Fibroblast of peridontal ligament (primary cell): ENCODE results near the gene RARB.

ENCODE experiments used
- DNase-seq: peaks from one replicate; pipeline ENCODE4 v3.0.0-alpha.2; 2010; ENCODE audit errors: extremely low read depth

RARB gene

GRCh38 chr3:25447925-25448324 is 19.9 kb downstream of the RARB start:
- no peak for DNase-seq

GRCh38 chr3:25448750-25449692 is 21.0 kb downstream of the RARB start:
- peak; percentile 73 for DNase-seq

GRCh38 chr3:25449857-25450256 is 21.8 kb downstream of the RARB start:
- DNase-seq, result no peak

DNA sequence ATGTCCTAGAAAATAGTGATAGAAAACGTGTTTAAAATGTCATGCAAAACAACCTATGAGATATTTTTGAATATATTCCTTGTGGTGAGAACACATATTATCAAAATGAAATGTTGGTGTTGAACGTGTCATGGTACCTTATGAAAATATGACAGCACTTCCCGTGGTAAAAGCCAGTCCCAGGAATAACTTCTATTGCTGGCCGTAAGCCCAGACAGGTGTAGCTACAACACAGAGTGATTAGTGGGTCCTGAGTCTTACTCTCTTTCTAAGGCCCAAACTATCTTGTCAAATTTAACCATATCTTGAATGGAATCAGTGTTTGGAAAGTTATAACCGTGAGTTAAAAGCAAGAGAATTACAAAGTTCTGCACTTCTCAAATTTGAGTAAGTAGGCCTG is 24.1 kb downstream of the RARB start:
- no peak for DNase-seq

- DNase-seq, result no peak
These were observed 24.7 kb downstream of the RARB start for GRCh38 chr3:25452740-25453139.

DNA sequence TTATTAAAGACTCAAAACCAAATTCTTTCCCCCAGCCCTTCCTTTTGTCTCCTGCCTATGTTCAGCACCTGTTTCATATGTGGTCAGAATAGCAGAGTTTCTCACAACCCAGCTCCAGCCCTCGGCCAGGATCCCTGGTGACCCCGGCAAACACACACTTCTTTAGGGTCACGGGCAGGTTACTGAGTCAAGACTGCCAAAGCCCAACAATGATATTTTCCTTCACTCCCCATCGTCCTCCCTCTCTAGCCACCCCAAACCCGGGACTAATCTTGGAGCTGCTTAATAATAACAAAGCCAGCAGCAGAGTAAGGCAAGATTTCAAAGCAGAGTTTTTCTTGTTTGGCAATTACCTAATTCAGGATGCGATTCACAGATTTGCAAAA is 25.5 kb downstream of the RARB start:
- DNase-seq, result no peak

- DNase-seq, result peak; percentile 92
These were observed 26.2 kb downstream of the RARB start for GRCh38 chr3:25454005-25454927.

DNA sequence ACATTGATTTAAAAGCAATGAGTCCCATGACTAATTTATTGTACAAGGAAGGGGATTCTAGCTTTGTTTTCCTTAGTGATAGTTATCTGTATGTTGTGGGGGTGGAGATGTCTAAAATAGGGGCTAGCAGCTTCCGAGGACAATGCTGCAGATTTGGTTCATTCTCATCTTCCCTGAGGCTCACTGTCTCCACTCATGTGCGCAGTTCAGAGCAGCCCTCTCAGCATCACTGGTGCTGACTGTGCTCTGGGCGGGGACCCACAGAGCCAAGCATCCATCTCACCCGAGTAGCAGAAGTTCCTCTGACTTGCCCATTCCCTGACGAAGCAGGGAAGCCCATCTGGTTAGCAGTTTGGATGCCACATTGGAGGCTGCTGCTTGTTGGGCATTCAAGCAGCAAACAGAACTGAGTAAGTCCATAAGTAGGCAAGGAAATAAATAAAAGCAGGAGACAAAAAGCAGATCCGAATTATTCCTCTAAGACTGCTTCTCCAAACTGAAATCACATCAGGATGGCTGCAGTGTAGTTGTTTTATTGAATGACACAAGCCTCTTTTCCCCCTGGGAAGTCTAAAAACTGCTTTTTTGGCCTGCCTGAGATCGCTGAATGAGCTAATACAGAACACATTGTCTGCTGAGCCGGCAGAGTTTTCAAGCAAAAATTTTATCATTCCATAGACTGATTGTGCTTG is 27.5 kb downstream of the RARB start:
- DNase-seq, result peak; percentile 85

- DNase-seq, result no peak
These were observed 28.9 kb downstream of the RARB start for GRCh38 chr3:25456723-25457670.

GRCh38 chr3:25457671-25458419 is 29.8 kb downstream of the RARB start:
- no peak for DNase-seq

DNA sequence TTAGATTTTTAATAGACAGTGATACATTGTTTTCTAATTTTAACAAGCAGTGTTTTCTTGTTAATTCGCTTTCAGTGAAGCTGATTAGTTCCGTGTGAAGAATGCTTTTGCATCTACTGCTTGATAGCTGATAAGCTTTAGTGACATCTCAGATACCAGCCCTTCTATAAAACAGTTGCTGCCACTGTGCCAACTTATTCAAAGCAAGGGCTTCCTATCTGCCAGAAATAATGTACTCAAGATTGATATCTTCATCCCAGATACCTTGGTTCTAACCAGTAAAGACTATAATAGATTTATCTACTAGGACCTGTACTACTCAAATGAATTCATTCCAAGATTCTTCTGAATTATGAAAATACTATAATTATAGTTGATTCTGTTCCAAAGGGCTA is 30.4 kb downstream of the RARB start:
- no peak for DNase-seq

DNA sequence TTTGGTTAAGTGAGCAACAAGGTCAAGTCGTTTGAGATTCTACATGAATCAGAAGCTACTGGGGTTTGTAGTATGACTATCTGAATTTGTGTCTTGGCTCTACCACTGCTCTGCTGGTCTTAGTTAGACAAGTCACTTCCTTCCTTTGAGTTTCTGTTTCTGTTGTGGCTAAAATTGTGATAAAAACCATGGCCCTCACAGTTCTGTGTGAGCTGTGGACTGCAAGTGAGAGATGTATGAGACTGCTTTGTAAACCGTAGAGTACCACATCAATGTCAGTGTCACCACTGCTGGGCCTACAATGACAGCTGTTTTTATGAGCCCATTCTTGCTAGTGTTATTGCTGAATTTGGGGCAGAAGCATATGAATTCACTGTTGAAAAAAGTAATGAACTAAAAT is 32.7 kb downstream of the RARB start:
- no peak for DNase-seq

DNA sequence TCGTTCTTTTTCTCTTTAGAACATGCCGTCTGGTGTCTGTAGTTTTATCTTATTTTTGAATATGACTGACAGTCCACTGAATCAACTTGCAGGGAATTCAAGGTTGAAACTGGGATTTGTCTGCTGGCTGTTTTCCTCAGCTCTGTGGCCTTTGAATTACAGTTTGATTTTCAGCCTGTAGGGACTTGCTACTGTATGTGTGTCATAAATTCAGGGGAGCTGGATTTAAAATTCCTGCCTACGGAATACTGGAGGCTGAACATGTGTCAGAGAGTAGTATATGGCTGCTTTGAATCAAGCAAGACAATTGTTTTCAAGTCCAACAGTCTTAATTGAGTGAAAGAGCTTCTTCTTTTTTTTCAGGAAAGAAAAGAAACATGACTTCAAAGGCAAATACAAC is 33.9 kb downstream of the RARB start:
- DNase-seq, result no peak

DNA sequence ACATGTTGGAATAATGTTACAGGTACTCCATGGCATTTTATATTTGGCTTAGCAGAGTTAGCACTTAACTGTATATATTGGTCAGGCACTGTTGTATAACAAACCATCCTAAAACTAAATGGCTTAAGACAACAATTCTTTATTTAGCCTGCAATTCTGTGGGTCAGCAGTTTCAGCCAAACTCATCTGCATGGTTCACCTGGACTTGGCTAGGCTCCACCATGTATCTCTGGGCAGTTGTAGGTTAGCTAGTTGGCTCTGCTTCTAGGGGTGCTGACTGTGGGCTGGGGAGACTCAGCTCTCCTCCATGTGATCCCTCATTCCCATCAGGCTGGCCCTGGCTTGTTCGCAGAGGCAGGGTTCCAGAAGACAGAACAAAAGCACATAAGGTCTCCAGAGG is 34.4 kb downstream of the RARB start:
- no peak for DNase-seq

DNA sequence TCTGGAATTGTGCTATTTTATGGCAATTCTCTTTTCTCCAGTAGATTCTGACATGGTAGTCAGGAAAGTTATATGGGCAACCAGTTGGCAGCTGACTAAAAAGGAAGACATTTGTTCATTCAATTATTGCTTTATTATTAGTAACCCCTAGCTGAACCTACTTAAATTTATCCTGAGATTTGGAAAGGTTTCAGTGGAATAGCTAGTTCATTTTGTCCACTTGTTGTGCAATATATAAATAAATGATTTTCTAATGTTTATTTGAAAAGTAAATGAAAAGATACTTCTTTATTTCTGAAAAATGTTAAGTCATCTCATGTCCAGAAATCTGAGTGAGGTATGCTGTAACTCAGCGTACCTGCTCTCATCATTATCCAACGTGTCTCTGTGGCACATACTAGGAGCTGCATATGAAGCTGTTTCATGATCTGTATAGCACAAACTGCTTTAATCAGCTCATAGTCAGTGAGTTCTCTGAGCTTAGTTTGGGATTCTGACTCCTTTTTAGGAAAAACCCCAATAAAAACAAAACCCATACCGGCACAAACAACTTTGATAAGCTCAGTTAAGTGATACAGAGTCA is 35.9 kb downstream of the RARB start:
- peak; percentile 34 for DNase-seq

- no peak for DNase-seq
These were observed 37.3 kb downstream of the RARB start for GRCh38 chr3:25465266-25465860.

DNA sequence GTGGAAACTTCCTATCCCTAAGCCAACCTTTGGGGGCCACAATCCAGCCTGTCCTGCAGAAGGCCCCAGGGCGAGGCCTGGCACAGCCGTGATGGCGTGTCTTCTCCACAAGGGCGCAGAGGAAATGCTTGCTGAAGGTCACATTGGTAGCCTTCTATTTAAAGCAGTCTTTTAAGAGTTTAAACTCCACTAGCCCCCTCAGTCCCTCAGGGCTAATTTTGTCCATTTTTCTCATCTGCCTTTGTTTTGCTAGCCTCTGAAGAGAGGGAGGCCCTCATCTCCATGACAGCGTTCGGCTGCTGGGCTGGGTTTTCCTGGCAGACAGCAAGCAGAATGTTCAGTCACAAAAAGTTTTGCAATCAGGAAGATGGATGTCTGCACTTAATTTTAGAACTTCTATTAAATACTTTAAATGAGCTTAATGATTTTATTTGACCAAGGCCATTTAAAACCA is 40.8 kb downstream of the RARB start:
- DNase-seq, result peak; percentile 81

GRCh38 chr3:25469558-25469957 is 41.5 kb downstream of the RARB start:
- DNase-seq, result no peak

- DNase-seq, result peak; percentile 35
These were observed 43.2 kb downstream of the RARB start for GRCh38 chr3:25471081-25471768.
